Measurements from ENCODE around the gene NFASC.

Gene NFASC

GRCh38 chr1:205057808-205058575, 187.3 kb downstream of the NFASC start:
- no peak for TF ChIP-seq JUND (IDR thresholded peaks at IDR 0.05; ENCODE audit: low read depth)

GRCh38 chr1:205058853-205059252, 188.2 kb downstream of the NFASC start:
- in situ Hi-C loops (cut with HindIII; ENCODE audit: low pct_unique_long_range_greater_than_20kb, low sequenced_read_pairs), result no loop called here
- no peak for TF ChIP-seq JUND (IDR thresholded peaks at IDR 0.05; ENCODE audit: low read depth)
- DNase-seq (ENCODE audit: low read depth in 1 of 2, low spot score in 1 of 2), result no peak

More at GRCh38 chr1:205057808-205058575, 187.3 kb downstream of the NFASC start:
- no peak for DNase-seq (ENCODE audit: low read depth in 1 of 2, low spot score in 1 of 2)
- in situ Hi-C loops (cut with HindIII; ENCODE audit: low pct_unique_long_range_greater_than_20kb, low sequenced_read_pairs), result no loop called here

GRCh38 chr1:205059660-205060059, 189.0 kb downstream of the NFASC start:
- in situ Hi-C loops (cut with HindIII; ENCODE audit: low pct_unique_long_range_greater_than_20kb, low sequenced_read_pairs), result no loop called here
- TF ChIP-seq JUND (IDR thresholded peaks at IDR 0.05; ENCODE audit: low read depth), result no peak
- DNase-seq (ENCODE audit: low read depth in 1 of 2, low spot score in 1 of 2), result no peak

- in situ Hi-C loops (cut with HindIII; ENCODE audit: low pct_unique_long_range_greater_than_20kb, low sequenced_read_pairs), result no loop called here
- no peak for DNase-seq (ENCODE audit: low read depth in 1 of 2, low spot score in 1 of 2)
- no peak for TF ChIP-seq JUND (IDR thresholded peaks at IDR 0.05; ENCODE audit: low read depth)
Measured at GRCh38 chr1:205060746-205061145, 190.1 kb downstream of the NFASC start.

GRCh38 chr1:205061227-205061626, 190.6 kb downstream of the NFASC start:
- in situ Hi-C loops (cut with HindIII; ENCODE audit: low pct_unique_long_range_greater_than_20kb, low sequenced_read_pairs), result no loop called here

DNA sequence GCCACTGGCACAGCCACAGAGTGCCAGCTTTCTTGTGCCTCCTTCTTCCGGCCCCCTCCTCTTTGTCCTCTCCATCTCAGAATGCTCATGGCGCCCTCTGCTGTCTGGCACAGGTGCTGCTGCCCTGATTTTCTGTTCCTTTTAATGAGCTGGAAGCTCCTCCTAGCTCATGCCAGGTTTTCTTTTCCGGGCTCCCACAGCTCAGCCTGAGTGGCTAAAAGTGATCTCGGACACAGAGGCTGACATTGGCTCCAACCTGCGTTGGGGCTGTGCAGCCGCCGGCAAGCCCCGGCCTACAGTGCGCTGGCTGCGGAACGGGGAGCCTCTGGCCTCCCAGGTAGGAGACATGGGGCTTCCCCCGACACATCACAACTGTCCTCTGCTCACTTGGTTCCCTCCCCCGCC, 191.0 kb downstream of the NFASC start:
- no peak for TF ChIP-seq JUND (IDR thresholded peaks at IDR 0.05; ENCODE audit: low read depth)
- peak; percentile 86 to 92 for DNase-seq (ENCODE audit: low read depth in 1 of 2, low spot score in 1 of 2)
- in situ Hi-C loops (cut with HindIII; ENCODE audit: low pct_unique_long_range_greater_than_20kb, low sequenced_read_pairs), result no loop called here

More at GRCh38 chr1:205061227-205061626, 190.6 kb downstream of the NFASC start:
- DNase-seq (ENCODE audit: low read depth in 1 of 2, low spot score in 1 of 2), result no peak
- no peak for TF ChIP-seq JUND (IDR thresholded peaks at IDR 0.05; ENCODE audit: low read depth)

GRCh38 chr1:205062319-205062718, 191.7 kb downstream of the NFASC start:
- DNase-seq (ENCODE audit: low read depth in 1 of 2, low spot score in 1 of 2), result no peak
- no peak for TF ChIP-seq JUND (IDR thresholded peaks at IDR 0.05; ENCODE audit: low read depth)
- in situ Hi-C loops (cut with HindIII; ENCODE audit: low pct_unique_long_range_greater_than_20kb, low sequenced_read_pairs), result no loop called here

- in situ Hi-C loops (cut with HindIII; ENCODE audit: low pct_unique_long_range_greater_than_20kb, low sequenced_read_pairs), result no loop called here
- DNase-seq (ENCODE audit: low read depth in 1 of 2, low spot score in 1 of 2), result no peak
- no peak for TF ChIP-seq JUND (IDR thresholded peaks at IDR 0.05; ENCODE audit: low read depth)
Measured at GRCh38 chr1:205062895-205063294, 192.2 kb downstream of the NFASC start.

DNA sequence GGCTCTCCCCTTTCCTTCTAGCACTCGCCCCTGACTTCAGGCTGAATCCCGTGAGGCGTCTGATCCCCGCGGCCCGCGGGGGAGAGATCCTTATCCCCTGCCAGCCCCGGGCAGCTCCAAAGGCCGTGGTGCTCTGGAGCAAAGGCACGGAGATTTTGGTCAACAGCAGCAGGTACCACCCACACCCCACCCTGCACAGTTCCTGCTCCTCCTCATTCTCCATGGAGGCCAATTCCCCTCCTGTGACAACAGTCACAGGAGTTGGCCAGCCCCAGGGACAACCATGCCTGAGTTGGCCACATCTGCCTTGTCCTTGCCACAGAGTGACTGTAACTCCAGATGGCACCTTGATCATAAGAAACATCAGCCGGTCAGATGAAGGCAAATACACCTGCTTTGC, 193.6 kb downstream of the NFASC start:
- TF ChIP-seq JUND (IDR thresholded peaks at IDR 0.05; ENCODE audit: low read depth), result no peak
- in situ Hi-C loops (cut with HindIII; ENCODE audit: low pct_unique_long_range_greater_than_20kb, low sequenced_read_pairs), result no loop called here
- DNase-seq (ENCODE audit: low read depth in 1 of 2, low spot score in 1 of 2), result no peak

- no peak for DNase-seq (ENCODE audit: low read depth in 1 of 2, low spot score in 1 of 2)
- in situ Hi-C loops (cut with HindIII; ENCODE audit: low pct_unique_long_range_greater_than_20kb, low sequenced_read_pairs), result no loop called here
Measured at GRCh38 chr1:205064741-205065316, 194.2 kb downstream of the NFASC start.

DNA sequence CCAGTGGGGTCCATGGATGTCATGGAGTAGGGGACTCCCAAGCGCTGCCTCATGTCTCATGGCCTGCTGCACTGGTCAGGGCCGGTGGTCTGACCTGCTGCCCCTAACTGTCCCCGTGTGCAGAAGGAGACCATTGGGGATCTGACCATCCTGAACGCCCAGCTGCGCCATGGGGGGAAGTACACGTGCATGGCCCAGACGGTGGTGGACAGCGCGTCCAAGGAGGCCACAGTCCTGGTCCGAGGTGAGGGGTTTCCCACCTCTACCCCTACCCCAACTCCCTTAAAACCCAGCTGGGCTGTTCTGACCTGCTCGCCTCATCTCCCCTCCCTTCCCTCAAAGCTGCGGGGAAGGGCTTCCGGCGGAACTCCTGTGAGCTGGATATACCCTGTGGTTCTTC, 195.0 kb downstream of the NFASC start:
- no peak for DNase-seq (ENCODE audit: low read depth in 1 of 2, low spot score in 1 of 2)
- in situ Hi-C loops (cut with HindIII; ENCODE audit: low pct_unique_long_range_greater_than_20kb, low sequenced_read_pairs), result no loop called here
- no peak for TF ChIP-seq JUND (IDR thresholded peaks at IDR 0.05; ENCODE audit: low read depth)

More at GRCh38 chr1:205064741-205065316, 194.2 kb downstream of the NFASC start:
- no peak for TF ChIP-seq JUND (IDR thresholded peaks at IDR 0.05; ENCODE audit: low read depth)

DNA sequence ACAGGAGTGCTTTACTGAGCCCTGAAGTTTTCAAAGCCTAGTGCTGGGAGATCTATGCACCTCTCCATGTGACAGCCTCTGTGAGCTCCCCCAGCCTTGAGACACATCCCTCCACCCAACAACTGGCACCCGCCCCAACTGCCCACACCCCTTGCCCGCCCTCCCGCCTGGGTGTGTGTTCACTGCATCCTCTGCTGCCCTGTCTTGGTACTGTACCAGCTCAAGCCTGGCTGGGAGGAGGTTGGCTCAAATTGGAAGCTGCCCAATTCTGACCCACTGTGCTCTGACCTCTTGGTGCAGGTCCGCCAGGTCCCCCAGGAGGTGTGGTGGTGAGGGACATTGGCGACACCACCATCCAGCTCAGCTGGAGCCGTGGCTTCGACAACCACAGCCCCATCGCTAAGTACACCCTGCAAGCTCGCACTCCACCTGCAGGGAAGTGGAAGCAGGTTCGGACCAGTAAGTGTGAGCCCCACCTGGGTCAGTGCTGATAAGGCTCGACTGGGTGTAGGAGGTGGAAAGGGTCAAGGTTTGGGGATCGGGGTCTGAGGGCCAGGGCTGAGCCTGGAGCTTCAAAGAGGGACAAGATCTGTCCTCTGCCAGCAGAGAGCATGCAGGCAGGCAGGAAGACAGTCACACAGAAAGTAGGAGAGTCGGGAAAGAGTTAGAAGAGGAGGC, 195.6 kb downstream of the NFASC start:
- no peak for TF ChIP-seq JUND (IDR thresholded peaks at IDR 0.05; ENCODE audit: low read depth)
- DNase-seq (ENCODE audit: low read depth in 1 of 2, low spot score in 1 of 2), result peak in 1 of 2 experiments; percentile 23
- in situ Hi-C loops (cut with HindIII; ENCODE audit: low pct_unique_long_range_greater_than_20kb, low sequenced_read_pairs), result no loop called here

- in situ Hi-C loops (cut with HindIII; ENCODE audit: low pct_unique_long_range_greater_than_20kb, low sequenced_read_pairs), result no loop called here
- no peak for TF ChIP-seq JUND (IDR thresholded peaks at IDR 0.05; ENCODE audit: low read depth)
- no peak for DNase-seq (ENCODE audit: low read depth in 1 of 2, low spot score in 1 of 2)
Measured at GRCh38 chr1:205067031-205067430, 196.4 kb downstream of the NFASC start.
